GM12878 (cell line): Measurements from ENCODE around the gene IFNK. TPM values are rescaled to one million over a fixed set of nuclear protein-coding genes. Genes with fewer than 3 reads are reported as not detected.

ENCODE experiments used
- ATAC-seq: fragments of 200-7000 bp; cut with Tn5 transposase; 3 replicates; pipeline ENCODE4 v1.9.1; 2020; ENCODE audit warnings: mild to moderate bottlenecking, moderate library complexity
- BruUV-seq: library from RNA; stranded (reverse); fragments of 400-500 nt; replicated peaks from 2 replicates; lab custom pipeline; 2021; lab: Mats Ljungman, UMichigan
- CTCF ChIA-PET: fragments of 300-600 bp; sonication (Branson Sonifier 250); formaldehyde crosslinking; extraction: SDS; loops from one replicate; lab custom pipeline; 2021; ENCODE audit warnings: inconsistent platforms; lab: Yijun Ruan, JAX
- POLR2A ChIA-PET: fragments of 350-600 bp; formaldehyde crosslinking; extraction: SDS; loops from one replicate; lab custom pipeline; 2021; ENCODE audit warnings: inconsistent platforms; lab: Charles Lee
- RAD21 ChIA-PET: fragments of 300-600 bp; sonication (Branson Sonifier 250); formaldehyde crosslinking; loops from one replicate; lab custom pipeline; 2023; ENCODE audit warnings: antibody characterized with exemption; ENCODE audit not compliant: unreplicated experiment; lab: Charles Lee
- SMC1A ChIA-PET: fragments of 300-600 bp; sonication (Branson Sonifier 250); formaldehyde crosslinking; loops from one replicate; lab custom pipeline; 2023; ENCODE audit not compliant: unreplicated experiment, uncharacterized antibody; lab: Charles Lee
- DNase-seq: peaks from one replicate; pipeline ENCODE4 v3.0.0-alpha.2; 2011; ENCODE audit warnings: low read depth, low spot score
- FAIRE-seq: peaks from 3 replicates; lab custom pipeline; 2011; peaks lifted over from hg19 to GRCh38; lab: Jason Lieb, UNC
- H2AFZ ChIP-seq: 2 replicates; pipeline ENCODE4 v1.6.0; 2011; ENCODE audit warnings: low read depth, low read length, control low read depth; ENCODE audit not compliant: control insufficient read depth
- H3K27ac ChIP-seq: 2 replicates; pipeline ENCODE4 v1.5.1; 2011; ENCODE audit warnings: control low read depth; ENCODE audit not compliant: control insufficient read depth, insufficient read depth
- H3K27me3 ChIP-seq, 2 experiments: replicated peaks in 1 of 2; 2 replicates each; pipeline versions ENCODE4 v1.6.0 to v1.6.1; 2011; ENCODE audit warnings: low read length in 1 of 2; ENCODE audit not compliant: control insufficient read depth in 2 of 2, insufficient read depth in 2 of 2
- H3K36me3 ChIP-seq, 2 experiments: 2 replicates each; pipeline ENCODE4 v1.5.1; 2011; ENCODE audit warnings: low read length in 1 of 2; ENCODE audit not compliant: control insufficient read depth in 2 of 2, insufficient read depth in 2 of 2
- H3K4me1 ChIP-seq: 2 replicates; pipeline ENCODE4 v1.6.1; 2011; ENCODE audit warnings: mild to moderate bottlenecking, low read length, moderate library complexity, mixed read lengths; ENCODE audit not compliant: control insufficient read depth, insufficient read depth
- H3K4me2 ChIP-seq: 2 replicates; pipeline ENCODE4 v1.6.0; 2011; ENCODE audit warnings: control low read depth; ENCODE audit not compliant: control insufficient read depth, insufficient read depth
- H3K4me3 ChIP-seq: fragments of 200-600 bp; sonication (generic); 2 replicates; pipeline ENCODE4 v1.5.1; 2016
- H3K79me2 ChIP-seq: 2 replicates; pipeline ENCODE4 v1.6.0; 2011; ENCODE audit warnings: low read length; ENCODE audit not compliant: control insufficient read depth, insufficient read depth
- H3K9ac ChIP-seq: 2 replicates; pipeline ENCODE4 v1.8.0; 2011; ENCODE audit warnings: low read length, control low read depth, mixed read lengths; ENCODE audit not compliant: control insufficient read depth, insufficient read depth
- H3K9me3 ChIP-seq: replicated peaks from 3 replicates; pipeline ENCODE4 v1.5.1; 2011; ENCODE audit warnings: mild to moderate bottlenecking, low read length; ENCODE audit not compliant: control insufficient read depth, insufficient read depth
- H4K20me1 ChIP-seq: 2 replicates; pipeline ENCODE4 v1.6.0; 2011; ENCODE audit not compliant: control insufficient read depth, insufficient read depth
- ASH2L ChIP-seq: fragments of 300-600, 200-600 bp; sonication (generic); IDR thresholded peaks from 2 replicates; pipeline ENCODE4 v1.6.1; 2017; ENCODE audit warnings: low read depth, mild to moderate bottlenecking, borderline replicate concordance
- CREM ChIP-seq: IDR thresholded peaks from 2 replicates; pipeline ENCODE4 v1.6.1; 2014; ENCODE audit warnings: antibody characterized with exemption, low read depth
- EED ChIP-seq: sonication (generic); IDR thresholded peaks from 2 replicates; pipeline ENCODE4 v1.6.1; 2016; ENCODE audit warnings: antibody characterized with exemption, low read depth
- EZH2 ChIP-seq: IDR thresholded peaks from 2 replicates; pipeline ENCODE4 v1.6.1; 2012; ENCODE audit warnings: low read depth, mild to moderate bottlenecking, control low read depth, inconsistent platforms, low read length, borderline replicate concordance; ENCODE audit not compliant: control insufficient read depth
- KLF5 ChIP-seq: fragments of 450-650 bp; IDR thresholded peaks from 2 replicates; pipeline ENCODE4 v1.6.1; 2014; ENCODE audit warnings: mild to moderate bottlenecking; ENCODE audit not compliant: partially characterized antibody
- MTA2 ChIP-seq: fragments of 450-650 bp; IDR thresholded peaks from 2 replicates; pipeline ENCODE4 v1.6.1; 2016; ENCODE audit warnings: low read depth, mild to moderate bottlenecking, moderate library complexity
- MXI1 ChIP-seq: fragments of 150-350 bp; IDR thresholded peaks from 2 replicates; pipeline ENCODE4 v1.6.1; 2011; ENCODE audit warnings: low read depth, mild to moderate bottlenecking, inconsistent platforms, low read length, improper control_type of control experiment
- SMARCA5 ChIP-seq: fragments of 450-650 bp; IDR thresholded peaks from 2 replicates; pipeline ENCODE4 v1.6.1; 2017; ENCODE audit warnings: mild to moderate bottlenecking
- ZNF207 ChIP-seq: fragments of 450-650 bp; IDR thresholded peaks from 2 replicates; pipeline ENCODE4 v1.6.1; 2014; ENCODE audit warnings: antibody characterized with exemption, mild to moderate bottlenecking, borderline replicate concordance
- ZNF622 ChIP-seq: fragments of 450-650 bp; IDR thresholded peaks from 2 replicates; pipeline ENCODE4 v1.6.1; 2017; ENCODE audit warnings: mild to moderate bottlenecking, inconsistent platforms
- WGBS: methylation state at CpG from one replicate; pipeline ENCODE4 v1.1.6; 2016; ENCODE audit warnings: low lambda C conversion rate; ENCODE audit not compliant: insufficient replicate concordance, insufficient coverage; ENCODE audit errors: missing lambda C conversion rate; 5-methylcytosine and 5-hydroxymethylcytosine counted together
- in situ Hi-C: fragments of 300-500 bp; cut with MboI; formaldehyde crosslinking; loops from 9 replicates; pipeline ENCODE4 v1.14.3; 2018; ENCODE audit warnings: mixed read lengths
- intact Hi-C: fragments of 100-400 bp; cut with micrococcal nuclease; formaldehyde crosslinking; loops from one replicate; pipeline ENCODE4 v1.14.2; 2022; ENCODE audit not compliant: unreplicated experiment
- polyA plus RNA-seq, 11 experiments: library from polyadenylated mRNA; depleted of rRNA in 4 of 11; unstranded in 6 of 11; stranded (reverse) in 5 of 11; fragments of >200 nt; fragmentation: Nextera tagmentation in 4 of 11; fragmentation: Illumina TruSeq in 1 of 11; extraction: Ambion mirVana in 4 of 11; extraction: Trizol in 1 of 11; gene quantifications; 1 replicate in 1 of 11; 2 replicates in 10 of 11; pipeline versions ENCODE4 v1.2.1 to v1.2.3, GENCODE V29; 2011 to 2016; ENCODE audit warnings: inconsistent platforms in 2 of 11, missing spikeins in 2 of 11, low read depth in 1 of 11
- total RNA-seq, 4 experiments: library from RNA; depleted of rRNA in 3 of 4; stranded (reverse); fragments of >200 nt in 3 of 4; fragmentation: Illumina TruSeq in 1 of 4; extraction: Trizol in 1 of 4; gene quantifications; 2 replicates each; pipeline versions ENCODE4 v1.2.1 to v1.2.3, GENCODE V29; 2013 to 2021
- TF ChIP-seq, protein P1 (sequence below): fragments of 450-650 bp; formaldehyde crosslinking; IDR thresholded peaks from 2 replicates; pipeline ENCODE4 v1.4.0; 2022; ENCODE audit warnings: mild to moderate bottlenecking, moderate library complexity
- TF ChIP-seq, protein P2 (sequence below): fragments of 450-650 bp; IDR thresholded peaks from 2 replicates; pipeline ENCODE4 v1.6.1; 2017; ENCODE audit warnings: mild to moderate bottlenecking
- TF ChIP-seq, protein P3 (sequence below): fragments of 450-650 bp; IDR thresholded peaks from 2 replicates; pipeline ENCODE4 v1.6.1; 2017; ENCODE audit warnings: mild to moderate bottlenecking, moderate library complexity

The IFNK gene
- total and polyA plus RNA-seq, 10 of the 15 experiments (the other 5 are each of a cell fraction or from before 2014, with no cell fraction given), result 0.06 TPM; not detected in 9

DNA sequence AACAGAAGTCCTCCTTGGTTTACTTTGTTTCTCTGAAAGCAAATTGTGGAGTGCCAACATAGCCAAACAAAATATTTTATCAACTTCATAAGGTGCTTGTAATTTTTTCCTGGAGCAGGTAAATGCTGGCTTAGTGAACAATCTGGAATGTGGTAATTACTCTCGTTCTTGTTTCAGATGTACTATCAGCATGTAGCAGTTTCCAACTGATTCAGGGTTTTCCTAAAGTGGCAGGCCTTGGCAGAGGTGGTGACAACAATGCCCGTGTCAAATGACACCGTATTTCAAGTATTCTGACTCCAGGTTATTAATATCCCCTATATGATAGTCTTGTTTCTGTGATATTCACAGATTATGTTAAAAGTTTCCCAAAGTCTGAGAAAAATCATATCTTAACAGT, 48.0 kb downstream of the IFNK start:
- POLR2A ChIA-PET, result interaction anchor here (1.3 kb wide), 1 partner anchor 8 kb away, joined by 4 read pairs; no protein-coding TSS in a partner anchor
- TF ChIP-seq, protein P1, sequence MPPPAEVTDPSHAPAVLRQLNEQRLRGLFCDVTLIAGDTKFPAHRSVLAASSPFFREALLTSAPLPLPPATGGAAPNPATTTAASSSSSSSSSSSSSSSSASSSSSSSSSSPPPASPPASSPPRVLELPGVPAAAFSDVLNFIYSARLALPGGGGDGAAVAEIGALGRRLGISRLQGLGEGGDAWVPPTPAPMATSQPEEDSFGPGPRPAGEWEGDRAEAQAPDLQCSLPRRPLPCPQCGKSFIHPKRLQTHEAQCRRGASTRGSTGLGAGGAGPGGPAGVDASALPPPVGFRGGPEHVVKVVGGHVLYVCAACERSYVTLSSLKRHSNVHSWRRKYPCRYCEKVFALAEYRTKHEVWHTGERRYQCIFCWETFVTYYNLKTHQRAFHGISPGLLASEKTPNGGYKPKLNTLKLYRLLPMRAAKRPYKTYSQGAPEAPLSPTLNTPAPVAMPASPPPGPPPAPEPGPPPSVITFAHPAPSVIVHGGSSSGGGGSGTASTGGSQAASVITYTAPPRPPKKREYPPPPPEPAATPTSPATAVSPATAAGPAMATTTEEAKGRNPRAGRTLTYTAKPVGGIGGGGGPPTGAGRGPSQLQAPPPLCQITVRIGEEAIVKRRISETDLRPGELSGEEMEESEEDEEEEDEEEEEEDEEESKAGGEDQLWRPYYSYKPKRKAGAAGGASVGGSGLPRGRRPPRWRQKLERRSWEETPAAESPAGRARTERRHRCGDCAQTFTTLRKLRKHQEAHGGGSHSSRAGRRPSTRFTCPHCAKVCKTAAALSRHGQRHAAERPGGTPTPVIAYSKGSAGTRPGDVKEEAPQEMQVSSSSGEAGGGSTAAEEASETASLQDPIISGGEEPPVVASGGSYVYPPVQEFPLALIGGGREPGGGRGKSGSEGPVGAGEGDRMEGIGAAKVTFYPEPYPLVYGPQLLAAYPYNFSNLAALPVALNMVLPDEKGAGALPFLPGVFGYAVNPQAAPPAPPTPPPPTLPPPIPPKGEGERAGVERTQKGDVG, result no peak
- TF ChIP-seq ZNF207 (no peak), SMARCA5 (no peak), ZNF622 (no peak), CREM (no peak), EED (no peak), ASH2L (no peak), KLF5 (no peak), EZH2 (no peak), MTA2 (no peak), MXI1 (no peak)
- TF ChIP-seq, protein P2, sequence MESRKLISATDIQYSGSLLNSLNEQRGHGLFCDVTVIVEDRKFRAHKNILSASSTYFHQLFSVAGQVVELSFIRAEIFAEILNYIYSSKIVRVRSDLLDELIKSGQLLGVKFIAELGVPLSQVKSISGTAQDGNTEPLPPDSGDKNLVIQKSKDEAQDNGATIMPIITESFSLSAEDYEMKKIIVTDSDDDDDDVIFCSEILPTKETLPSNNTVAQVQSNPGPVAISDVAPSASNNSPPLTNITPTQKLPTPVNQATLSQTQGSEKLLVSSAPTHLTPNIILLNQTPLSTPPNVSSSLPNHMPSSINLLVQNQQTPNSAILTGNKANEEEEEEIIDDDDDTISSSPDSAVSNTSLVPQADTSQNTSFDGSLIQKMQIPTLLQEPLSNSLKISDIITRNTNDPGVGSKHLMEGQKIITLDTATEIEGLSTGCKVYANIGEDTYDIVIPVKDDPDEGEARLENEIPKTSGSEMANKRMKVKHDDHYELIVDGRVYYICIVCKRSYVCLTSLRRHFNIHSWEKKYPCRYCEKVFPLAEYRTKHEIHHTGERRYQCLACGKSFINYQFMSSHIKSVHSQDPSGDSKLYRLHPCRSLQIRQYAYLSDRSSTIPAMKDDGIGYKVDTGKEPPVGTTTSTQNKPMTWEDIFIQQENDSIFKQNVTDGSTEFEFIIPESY, result no peak
- TF ChIP-seq, protein P3, sequence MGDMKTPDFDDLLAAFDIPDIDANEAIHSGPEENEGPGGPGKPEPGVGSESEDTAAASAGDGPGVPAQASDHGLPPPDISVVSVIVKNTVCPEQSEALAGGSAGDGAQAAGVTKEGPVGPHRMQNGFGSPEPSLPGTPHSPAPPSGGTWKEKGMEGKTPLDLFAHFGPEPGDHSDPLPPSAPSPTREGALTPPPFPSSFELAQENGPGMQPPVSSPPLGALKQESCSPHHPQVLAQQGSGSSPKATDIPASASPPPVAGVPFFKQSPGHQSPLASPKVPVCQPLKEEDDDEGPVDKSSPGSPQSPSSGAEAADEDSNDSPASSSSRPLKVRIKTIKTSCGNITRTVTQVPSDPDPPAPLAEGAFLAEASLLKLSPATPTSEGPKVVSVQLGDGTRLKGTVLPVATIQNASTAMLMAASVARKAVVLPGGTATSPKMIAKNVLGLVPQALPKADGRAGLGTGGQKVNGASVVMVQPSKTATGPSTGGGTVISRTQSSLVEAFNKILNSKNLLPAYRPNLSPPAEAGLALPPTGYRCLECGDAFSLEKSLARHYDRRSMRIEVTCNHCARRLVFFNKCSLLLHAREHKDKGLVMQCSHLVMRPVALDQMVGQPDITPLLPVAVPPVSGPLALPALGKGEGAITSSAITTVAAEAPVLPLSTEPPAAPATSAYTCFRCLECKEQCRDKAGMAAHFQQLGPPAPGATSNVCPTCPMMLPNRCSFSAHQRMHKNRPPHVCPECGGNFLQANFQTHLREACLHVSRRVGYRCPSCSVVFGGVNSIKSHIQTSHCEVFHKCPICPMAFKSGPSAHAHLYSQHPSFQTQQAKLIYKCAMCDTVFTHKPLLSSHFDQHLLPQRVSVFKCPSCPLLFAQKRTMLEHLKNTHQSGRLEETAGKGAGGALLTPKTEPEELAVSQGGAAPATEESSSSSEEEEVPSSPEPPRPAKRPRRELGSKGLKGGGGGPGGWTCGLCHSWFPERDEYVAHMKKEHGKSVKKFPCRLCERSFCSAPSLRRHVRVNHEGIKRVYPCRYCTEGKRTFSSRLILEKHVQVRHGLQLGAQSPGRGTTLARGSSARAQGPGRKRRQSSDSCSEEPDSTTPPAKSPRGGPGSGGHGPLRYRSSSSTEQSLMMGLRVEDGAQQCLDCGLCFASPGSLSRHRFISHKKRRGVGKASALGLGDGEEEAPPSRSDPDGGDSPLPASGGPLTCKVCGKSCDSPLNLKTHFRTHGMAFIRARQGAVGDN, result no peak

More for the DNA sequence above, 48.0 kb downstream of the IFNK start:
- peak overlapping the region; percentile 70 for H3K4me2 ChIP-seq
- H2AFZ ChIP-seq, result peak overlapping the region; percentile 98; the same call in 1 of the 2 replicates
- peaks cover 4% of the 10 kb centered on the region; the same call in 1 of the 2 replicates for H3K4me1 ChIP-seq
- intact Hi-C loops, result no loop called here
- ChIA-PET SMC1A (interaction anchor here (1.3 to 2.6 kb wide), 2 partner anchors 11 to 17 kb away, joined by 5 to 15 read pairs; no protein-coding TSS in a partner anchor), RAD21 (interaction anchor here (1.5 kb wide), 1 partner anchor 34 kb away, joined by 4 read pairs; no protein-coding TSS in a partner anchor), CTCF (interaction anchor here (0.5 kb wide), 1 partner anchor 1231 kb away, joined by 3 read pairs; no protein-coding TSS in a partner anchor)
- FAIRE-seq (no peak), ATAC-seq (no peak), DNase-seq (no peak)
- no peak overlapping the region for H3K9ac ChIP-seq
- in situ Hi-C loops, result no loop called here
- WGBS, result 20% methylated on average over 3 of the region's 3 CpGs
- no peaks in the 10 kb centered on the region for H4K20me1 ChIP-seq
- no peaks in the 10 kb centered on the region for H3K27me3 ChIP-seq
- no peaks in the 10 kb centered on the region for H3K79me2 ChIP-seq
- no peak overlapping the region for H3K27ac ChIP-seq
- no peaks in the 10 kb centered on the region for H3K9me3 ChIP-seq
- H3K36me3 ChIP-seq, result no peaks in the 10 kb centered on the region
- no TSS peak for BruUV-seq
- peak overlapping the region; percentile 94; the same call in 1 of the 2 replicates for H3K4me3 ChIP-seq
